Neuron (in vitro differentiated cells): ENCODE results near the gene TSPEAR.

Experiments used
- H2AFZ ChIP-seq: one replicate; pipeline ENCODE4 v1.6.1; 2013; ENCODE audit warnings: low read depth, mild to moderate bottlenecking, inconsistent platforms, low read length, moderate library complexity
- H3K27me3 ChIP-seq: one replicate; pipeline ENCODE4 v1.6.1; 2013; ENCODE audit warnings: low read length; ENCODE audit not compliant: insufficient read depth
- H3K36me3 ChIP-seq: one replicate; pipeline ENCODE4 v1.6.1; 2013; ENCODE audit warnings: low read length; ENCODE audit not compliant: insufficient read depth
- H3K4me1 ChIP-seq: one replicate; pipeline ENCODE4 v1.6.1; 2013; ENCODE audit warnings: low read length; ENCODE audit not compliant: insufficient read depth
- H3K4me3 ChIP-seq: 2 replicates; pipeline ENCODE4 v1.5.1; 2013; ENCODE audit warnings: mild to moderate bottlenecking, low read length, moderate library complexity
- H3K9me3 ChIP-seq: one replicate; pipeline ENCODE4 v1.6.1; 2013; ENCODE audit warnings: low read length

The TSPEAR gene

DNA sequence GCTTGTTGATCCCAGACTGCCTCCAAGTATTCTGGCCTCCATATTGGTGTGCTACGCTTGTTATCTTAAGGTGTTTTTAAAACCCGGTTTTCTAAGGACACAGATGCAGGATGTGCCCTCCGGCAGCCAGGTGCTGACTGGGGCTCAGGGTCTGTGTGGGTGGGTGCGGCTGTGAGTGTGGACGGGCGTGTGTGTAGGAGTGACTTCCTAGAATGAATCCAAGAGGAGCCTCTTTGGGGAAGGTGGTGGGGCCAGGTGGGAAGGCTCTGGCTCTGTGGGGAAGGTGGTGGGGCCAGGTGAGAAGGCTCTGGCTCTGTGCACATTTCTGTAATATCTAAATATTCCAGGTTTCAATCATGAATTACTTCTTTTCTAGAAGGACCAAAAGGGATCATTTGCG lies 12.8 kb upstream of the TSPEAR start:
- Histone ChIP-seq H3K27me3 (peaks cover 11% of the 10 kb centered on the region), H3K4me3 (no peak overlapping the region), H3K4me1 (peaks cover 3% of the 10 kb centered on the region), H2AFZ (no peak overlapping the region), H3K9me3 (peaks cover 5% of the 10 kb centered on the region), H3K36me3 (no peaks in the 10 kb centered on the region)

- Histone ChIP-seq H3K9me3 (peaks cover 5% of the 10 kb centered on the region), H3K4me1 (peaks cover 7% of the 10 kb centered on the region), H3K36me3 (no peaks in the 10 kb centered on the region), H3K27me3 (peaks cover 16% of the 10 kb centered on the region), H2AFZ (no peak overlapping the region), H3K4me3 (no peak overlapping the region)
Measured at GRCh38 chr21:44723177-44724131, 12.1 kb upstream of the TSPEAR start.

GRCh38 chr21:44722731-44723130 lies 11.4 kb upstream of the TSPEAR start:
- no peak overlapping the region for H2AFZ ChIP-seq
- H3K27me3 ChIP-seq: peaks cover 18% of the 10 kb centered on the region
- peaks cover 13% of the 10 kb centered on the region for H3K4me1 ChIP-seq
- H3K9me3 ChIP-seq: peaks cover 5% of the 10 kb centered on the region
- no peak overlapping the region for H3K4me3 ChIP-seq
- H3K36me3 ChIP-seq: no peaks in the 10 kb centered on the region

DNA sequence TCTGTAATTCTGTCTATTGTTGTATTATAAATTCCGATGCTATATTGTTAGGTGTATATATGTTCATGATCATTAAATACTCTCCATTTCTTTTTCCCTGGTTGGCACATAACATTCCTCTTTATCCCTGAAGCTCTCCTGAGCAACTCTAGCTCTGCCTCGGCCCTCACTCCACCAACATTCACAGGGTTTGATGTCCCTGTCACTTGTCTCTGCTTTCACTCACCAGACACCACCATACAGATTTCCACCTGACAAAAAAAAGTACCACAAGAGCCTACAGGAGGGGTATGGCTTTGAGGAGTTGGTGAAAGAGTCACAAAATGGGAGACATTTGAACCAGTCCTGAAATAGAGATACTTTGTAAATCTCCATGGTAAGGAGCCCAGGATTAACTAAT lies 8.8 kb upstream of the TSPEAR start:
- H3K27me3 ChIP-seq: peaks cover 24% of the 10 kb centered on the region
- peaks cover 5% of the 10 kb centered on the region for H3K9me3 ChIP-seq
- H3K4me3 ChIP-seq: no peak overlapping the region
- peaks cover 13% of the 10 kb centered on the region for H3K4me1 ChIP-seq
- no peak overlapping the region for H2AFZ ChIP-seq
- no peaks in the 10 kb centered on the region for H3K36me3 ChIP-seq

DNA sequence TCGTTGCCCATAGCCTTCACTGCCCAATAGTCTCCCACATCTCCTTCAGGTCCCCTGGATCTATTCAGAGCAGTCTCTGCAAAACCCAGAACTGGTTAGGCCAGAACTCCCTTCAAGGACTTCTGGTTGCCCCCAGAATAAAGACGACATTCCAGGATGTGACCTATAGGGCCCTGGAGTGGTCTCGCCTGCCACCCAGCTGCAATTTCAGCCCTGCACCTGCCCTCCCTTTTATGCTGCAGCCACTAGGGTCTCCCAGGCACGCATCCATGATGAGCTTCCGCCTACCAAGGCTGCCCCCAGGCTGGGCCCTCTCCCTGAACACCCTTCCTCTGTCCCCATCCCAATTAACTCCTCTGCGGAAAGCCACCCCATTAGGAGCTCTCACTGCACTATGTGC lies 7.2 kb upstream of the TSPEAR start:
- Histone ChIP-seq H3K36me3 (no peaks in the 10 kb centered on the region), H3K4me3 (no peak overlapping the region), H3K9me3 (no peaks in the 10 kb centered on the region), H3K4me1 (peaks cover 13% of the 10 kb centered on the region), H2AFZ (no peak overlapping the region), H3K27me3 (peaks cover 37% of the 10 kb centered on the region)

- H3K4me3 ChIP-seq: no peak overlapping the region
- no peak overlapping the region for H2AFZ ChIP-seq
- H3K27me3 ChIP-seq: peaks cover 40% of the 10 kb centered on the region
- H3K4me1 ChIP-seq: peaks cover 12% of the 10 kb centered on the region
- H3K9me3 ChIP-seq: no peaks in the 10 kb centered on the region
- no peaks in the 10 kb centered on the region for H3K36me3 ChIP-seq
Measured at GRCh38 chr21:44718093-44718492, 6.7 kb upstream of the TSPEAR start.

- no peak overlapping the region for H3K4me3 ChIP-seq
- no peaks in the 10 kb centered on the region for H3K9me3 ChIP-seq
- no peaks in the 10 kb centered on the region for H3K36me3 ChIP-seq
- peaks cover 46% of the 10 kb centered on the region for H3K27me3 ChIP-seq
- no peak overlapping the region for H2AFZ ChIP-seq
- H3K4me1 ChIP-seq: peaks cover 10% of the 10 kb centered on the region
Measured at GRCh38 chr21:44716984-44717383, 5.6 kb upstream of the TSPEAR start.

DNA sequence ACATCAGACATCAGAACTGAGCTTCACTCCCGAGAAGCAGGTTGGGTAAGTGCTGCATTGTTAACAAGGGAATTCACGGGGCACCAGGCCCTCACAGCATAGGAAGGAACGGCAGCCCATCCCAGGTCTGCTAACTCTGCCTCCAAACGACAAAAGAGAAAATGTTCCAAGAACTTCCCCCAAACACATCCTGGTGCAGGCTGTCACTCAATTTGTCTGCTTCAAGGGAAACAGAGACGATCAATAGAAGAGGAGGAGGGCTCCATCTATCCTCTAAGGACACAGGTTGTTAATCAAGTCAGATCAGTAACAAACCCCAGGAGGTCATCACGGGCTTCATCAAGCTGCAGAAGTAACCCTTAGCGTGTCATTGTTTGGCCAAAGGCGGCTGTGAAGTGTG lies 3.5 kb upstream of the TSPEAR start:
- Histone ChIP-seq H3K4me3 (no peak overlapping the region), H3K9me3 (no peaks in the 10 kb centered on the region), H3K4me1 (peaks cover 18% of the 10 kb centered on the region), H3K36me3 (no peaks in the 10 kb centered on the region), H2AFZ (no peak overlapping the region), H3K27me3 (peaks cover 61% of the 10 kb centered on the region)

- Histone ChIP-seq H3K4me1 (peaks cover 17% of the 10 kb centered on the region), H3K36me3 (no peaks in the 10 kb centered on the region), H3K27me3 (peaks cover 71% of the 10 kb centered on the region), H2AFZ (no peak overlapping the region), H3K4me3 (no peak overlapping the region), H3K9me3 (no peaks in the 10 kb centered on the region)
Measured at GRCh38 chr21:44713846-44714245, 2.5 kb upstream of the TSPEAR start.

- peaks cover 72% of the 10 kb centered on the region for H3K27me3 ChIP-seq
- peaks cover 12% of the 10 kb centered on the region for H3K4me1 ChIP-seq
Measured at GRCh38 chr21:44713130-44713529, 1.8 kb upstream of the TSPEAR start.

GRCh38 chr21:44712203-44713028 lies 1.0 kb upstream of the TSPEAR start:
- no peak overlapping the region for H2AFZ ChIP-seq
- H3K27me3 ChIP-seq: peaks cover 79% of the 10 kb centered on the region
- no peak overlapping the region for H3K4me3 ChIP-seq
- H3K36me3 ChIP-seq: no peaks in the 10 kb centered on the region
- no peaks in the 10 kb centered on the region for H3K9me3 ChIP-seq
- H3K4me1 ChIP-seq: peaks cover 11% of the 10 kb centered on the region

More at GRCh38 chr21:44713130-44713529, 1.8 kb upstream of the TSPEAR start:
- Histone ChIP-seq H2AFZ (no peak overlapping the region), H3K4me3 (no peak overlapping the region), H3K9me3 (no peaks in the 10 kb centered on the region), H3K36me3 (no peaks in the 10 kb centered on the region)

GRCh38 chr21:44710756-44711326 lies 531 bp downstream of the TSPEAR start:
- peaks cover 90% of the 10 kb centered on the region for H3K27me3 ChIP-seq
- no peak overlapping the region for H2AFZ ChIP-seq
- H3K4me3 ChIP-seq: no peak overlapping the region
- H3K9me3 ChIP-seq: peaks cover 3% of the 10 kb centered on the region
- peaks cover 11% of the 10 kb centered on the region for H3K4me1 ChIP-seq
- no peaks in the 10 kb centered on the region for H3K36me3 ChIP-seq

DNA sequence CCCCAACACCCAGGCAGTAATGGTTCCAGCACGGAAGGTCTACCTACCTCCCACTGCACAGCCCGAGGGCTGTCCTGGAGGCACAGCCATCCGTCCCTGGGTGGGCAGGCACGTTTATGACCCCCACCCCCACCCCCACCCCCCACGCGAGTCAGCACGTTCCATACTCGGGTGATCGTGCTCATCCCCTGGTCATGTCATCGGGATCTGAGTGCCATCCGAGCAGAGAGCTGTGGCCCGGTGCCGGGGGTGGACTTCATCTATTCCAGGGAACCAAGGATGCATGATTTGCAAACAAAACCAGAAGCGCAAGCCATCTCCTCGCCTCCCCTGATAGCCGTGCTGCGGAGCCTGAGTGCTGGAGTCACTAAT lies 1.1 kb downstream of the TSPEAR start:
- H3K9me3 ChIP-seq: peaks cover 3% of the 10 kb centered on the region
- no peaks in the 10 kb centered on the region for H3K36me3 ChIP-seq
- H3K27me3 ChIP-seq: peaks cover 87% of the 10 kb centered on the region
- H3K4me1 ChIP-seq: peaks cover 11% of the 10 kb centered on the region
- no peak overlapping the region for H3K4me3 ChIP-seq
- H2AFZ ChIP-seq: no peak overlapping the region
